AG20443 (cell line): ENCODE results near the gene PHF23.

Experiments used
- DNase-seq: peaks from one replicate; pipeline ENCODE4 v3.0.0; 2012; ENCODE audit warnings: low spot score, mixed read lengths

Gene PHF23

GRCh38 chr17:7237761-7238419, 1.4 kb downstream of the PHF23 start:
- DNase-seq, result peak; percentile 77

- DNase-seq, result no peak
Observed at GRCh38 chr17:7237266-7237760, 1.9 kb downstream of the PHF23 start.

GRCh38 chr17:7236808-7237207, 2.4 kb downstream of the PHF23 start:
- no peak for DNase-seq

GRCh38 chr17:7235693-7236665, 3.3 kb downstream of the PHF23 start:
- DNase-seq, result no peak

- DNase-seq, result peak; percentile 95
Observed at GRCh38 chr17:7234083-7234951, 4.9 kb downstream of the PHF23 start, which contains the start of gene DVL2. TSS of gene DVL2 (minus strand) at chr17:7234517. CDS start at chr17:7234262, 255 bp downstream.

GRCh38 chr17:7233701-7234082, 5.6 kb downstream of the PHF23 start:
- no peak for DNase-seq

- no peak for DNase-seq
Observed at GRCh38 chr17:7232114-7232513, 7.1 kb downstream of the PHF23 start.

GRCh38 chr17:7229504-7229903, 9.8 kb downstream of the PHF23 start:
- DNase-seq, result no peak

GRCh38 chr17:7228920-7229319, 10.3 kb downstream of the PHF23 start:
- DNase-seq, result no peak

- DNase-seq, result no peak
Observed at GRCh38 chr17:7226721-7227710, 12.2 kb downstream of the PHF23 start.

- no peak for DNase-seq
Observed at GRCh38 chr17:7225711-7226331, 13.4 kb downstream of the PHF23 start.

GRCh38 chr17:7224661-7225111, 14.6 kb downstream of the PHF23 start:
- no peak for DNase-seq

GRCh38 chr17:7224110-7224509, 15.1 kb downstream of the PHF23 start:
- no peak for DNase-seq

- no peak for DNase-seq
Observed at GRCh38 chr17:7223375-7223774, 15.9 kb downstream of the PHF23 start.

GRCh38 chr17:7222972-7223292, 16.3 kb downstream of the PHF23 start:
- no peak for DNase-seq

- no peak for DNase-seq
Observed at GRCh38 chr17:7222093-7222971, 16.9 kb downstream of the PHF23 start.

- DNase-seq, result no peak
Observed at GRCh38 chr17:7221278-7222092, 17.8 kb downstream of the PHF23 start.

GRCh38 chr17:7220593-7221277, 18.5 kb downstream of the PHF23 start:
- DNase-seq, result peak; percentile 58
